Spleen (tissue), 11 donors: ENCODE measurements around the gene ZC3H12D. TPM values are rescaled to one million over a fixed set of nuclear protein-coding genes. Genes with fewer than 3 reads are reported as not detected.

Experiments used
- DNase-seq: peaks from one replicate; pipeline ENCODE4 v3.0.0-alpha.2; 2020
- H3K27ac ChIP-seq, 8 donors: fragments of 200-600 bp; sonication (generic) in 7 of 8; 1 replicate in 4 of 8; 2 replicates in 4 of 8; pipeline versions ENCODE4 v1.5.0 to v1.8.0; 2016 to 2021; ENCODE audit warnings: inconsistent platforms in 4 of 8, mild to moderate bottlenecking in 4 of 8, moderate library complexity in 1 of 8
- H3K27me3 ChIP-seq, 7 donors: fragments of 200-600 bp; sonication (generic) in 6 of 7; replicated peaks in 1 of 7; 1 replicate in 4 of 7; 2 replicates in 3 of 7; pipeline versions ENCODE4 v1.5.0 to v1.8.0; 2016 to 2021; ENCODE audit warnings: inconsistent platforms in 3 of 7, mild to moderate bottlenecking in 1 of 7
- H3K36me3 ChIP-seq, 6 donors: fragments of 200-600 bp; sonication (generic) in 5 of 6; 1 replicate in 4 of 6; 2 replicates in 2 of 6; pipeline versions ENCODE4 v1.5.0 to v1.8.0; 2016 to 2021; ENCODE audit warnings: inconsistent platforms in 2 of 6
- H3K4me1 ChIP-seq, 6 donors: fragments of 200-600 bp; sonication (generic) in 5 of 6; 1 replicate in 3 of 6; 2 replicates in 3 of 6; pipeline versions ENCODE4 v1.5.0 to v1.8.0; 2016 to 2021; ENCODE audit warnings: inconsistent platforms in 3 of 6
- H3K4me3 ChIP-seq, 8 donors: fragments of 200-600 bp; sonication (generic) in 7 of 8; 1 replicate in 4 of 8; 2 replicates in 4 of 8; pipeline versions ENCODE4 v1.5.0 to v1.8.0; 2016 to 2021; ENCODE audit warnings: inconsistent platforms in 4 of 8, mild to moderate bottlenecking in 4 of 8, moderate library complexity in 2 of 8
- H3K9me3 ChIP-seq, 8 donors: fragments of 200-600 bp; sonication (generic) in 7 of 8; 1 replicate in 4 of 8; 2 replicates in 4 of 8; pipeline versions ENCODE4 v1.5.0 to v1.8.0; 2016 to 2021; ENCODE audit warnings: inconsistent platforms in 4 of 8
- POLR2A ChIP-seq, 3 donors: fragments of 450-650 bp; IDR thresholded peaks; one replicate each; pipeline ENCODE4 v1.5.1; 2017; ENCODE audit warnings: antibody characterized with exemption in 3 of 3, mild to moderate bottlenecking in 1 of 3
- POLR2AphosphoS5 ChIP-seq, 3 donors: sonication (generic); formaldehyde crosslinking; IDR thresholded peaks; one replicate each; pipeline ENCODE4 v1.5.1; 2017; ENCODE audit warnings: antibody characterized with exemption in 3 of 3
- whole genome bisulfite sequencing, 5 donors: extraction: QIAGEN DNeasy Blood & Tissue Kit in 3 of 5; methylation state at CpG; one replicate each; pipeline versions ENCODE4 v1.1.5 to v1.1.7; 2013 to 2018; 5-methylcytosine and 5-hydroxymethylcytosine counted together
- intact Hi-C: fragments of 100-400 bp; cut with DNase I; formaldehyde crosslinking; loops from one replicate; pipeline ENCODE4 v1.15.0; 2023; ENCODE audit warnings: low total_unique reads
- polyA plus RNA-seq, 3 donors: library from polyadenylated mRNA; stranded (reverse); fragments of 200-250 nt; gene quantifications; one replicate each; pipeline ENCODE4 v1.2.1, GENCODE V29; 2013
- total RNA-seq, 7 donors: library from RNA; depleted of rRNA in 3 of 7; stranded (reverse); fragments of >200 nt in 3 of 7; fragmentation: NEBNext Ultra II Directional in 4 of 7; extraction: Animal tissue kit (Norgen Biotek cat#: 25700) in 4 of 7; gene quantifications; one replicate each; pipeline versions ENCODE4 v1.1.0 to v1.2.1, GENCODE V29; 2016 to 2021
- TF ChIP-seq, protein P1 (sequence below), 11 experiments: fragments of 200-600 bp in 7 of 11; fragments of 450-650 bp in 4 of 11; sonication (generic) in 4 of 11; IDR thresholded peaks in 8 of 11; conservative IDR thresholded peaks in 3 of 11; 1 replicate in 7 of 11; 2 replicates in 4 of 11; pipeline versions ENCODE4 v1.4.0 to v1.8.0; 2016 to 2021; ENCODE audit warnings: antibody characterized with exemption in 11 of 11, inconsistent platforms in 4 of 11, mild to moderate bottlenecking in 1 of 11
- donor health status: healthy with polysubstance abuse.
- donor health status: DM: no; HTN: no; CAD: no; lungs with moderate emphysema.
- donor health status: DM: no; HTN: no; CAD: no.
- donor health status: Bipolar disorder and iron deficiency.
- donor health status: healthy.
- donor health status: DM: no; HTN: no; CAD: no.
- donor health status: DM: yes; HTN: yes; CAD: no.

The ZC3H12D gene
- total and polyA plus RNA-seq, 10 donors = 15.2 to 38.4 (median 22.8) TPM

GRCh38 chr6:149476789-149477455, 7.9 kb downstream of the ZC3H12D start:
- DNase-seq = peak; percentile 67
- 65 to 76% (median 73%) methylated on average over 6 of the region's 6 CpGs for WGBS, 5 donors
- intact Hi-C loops = no loop called here
- Histone ChIP-seq H3K27me3 (peaks cover 0 to 12% (median 0%) of the 10 kb centered on the region in 7 donors), H3K4me1 (peaks cover 33 to 100% (median 63%) of the 10 kb centered on the region in 6 donors), H3K9me3 (no peaks in the 10 kb centered on the region), H3K36me3 (peaks cover 0 to 14% (median 2%) of the 10 kb centered on the region in 6 donors), H3K27ac (peak overlapping the region in 4 of 8 donors; percentile 0 to 91 (median 48)), H3K4me3 (no peak overlapping the region)
- TF ChIP-seq, protein P1, sequence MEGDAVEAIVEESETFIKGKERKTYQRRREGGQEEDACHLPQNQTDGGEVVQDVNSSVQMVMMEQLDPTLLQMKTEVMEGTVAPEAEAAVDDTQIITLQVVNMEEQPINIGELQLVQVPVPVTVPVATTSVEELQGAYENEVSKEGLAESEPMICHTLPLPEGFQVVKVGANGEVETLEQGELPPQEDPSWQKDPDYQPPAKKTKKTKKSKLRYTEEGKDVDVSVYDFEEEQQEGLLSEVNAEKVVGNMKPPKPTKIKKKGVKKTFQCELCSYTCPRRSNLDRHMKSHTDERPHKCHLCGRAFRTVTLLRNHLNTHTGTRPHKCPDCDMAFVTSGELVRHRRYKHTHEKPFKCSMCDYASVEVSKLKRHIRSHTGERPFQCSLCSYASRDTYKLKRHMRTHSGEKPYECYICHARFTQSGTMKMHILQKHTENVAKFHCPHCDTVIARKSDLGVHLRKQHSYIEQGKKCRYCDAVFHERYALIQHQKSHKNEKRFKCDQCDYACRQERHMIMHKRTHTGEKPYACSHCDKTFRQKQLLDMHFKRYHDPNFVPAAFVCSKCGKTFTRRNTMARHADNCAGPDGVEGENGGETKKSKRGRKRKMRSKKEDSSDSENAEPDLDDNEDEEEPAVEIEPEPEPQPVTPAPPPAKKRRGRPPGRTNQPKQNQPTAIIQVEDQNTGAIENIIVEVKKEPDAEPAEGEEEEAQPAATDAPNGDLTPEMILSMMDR (IDR thresholded peaks at IDR 0.05 in 8 of 11, conservative IDR thresholded peaks at IDR 0.05 in 3 of 11) = no peak
- no peak for TF ChIP-seq POLR2AphosphoS5 (IDR thresholded peaks at IDR 0.05)
- no peak for TF ChIP-seq POLR2A (IDR thresholded peaks at IDR 0.05)

- WGBS, 5 donors = 50 to 77% (median 73%) methylated on average over 14 to 30 of the region's 30 CpGs
- intact Hi-C loops = no loop called here
- H3K9me3 ChIP-seq = no peaks in the 10 kb centered on the region
Measured at GRCh38 chr6:149474108-149474935, 10.5 kb downstream of the ZC3H12D start.

DNA sequence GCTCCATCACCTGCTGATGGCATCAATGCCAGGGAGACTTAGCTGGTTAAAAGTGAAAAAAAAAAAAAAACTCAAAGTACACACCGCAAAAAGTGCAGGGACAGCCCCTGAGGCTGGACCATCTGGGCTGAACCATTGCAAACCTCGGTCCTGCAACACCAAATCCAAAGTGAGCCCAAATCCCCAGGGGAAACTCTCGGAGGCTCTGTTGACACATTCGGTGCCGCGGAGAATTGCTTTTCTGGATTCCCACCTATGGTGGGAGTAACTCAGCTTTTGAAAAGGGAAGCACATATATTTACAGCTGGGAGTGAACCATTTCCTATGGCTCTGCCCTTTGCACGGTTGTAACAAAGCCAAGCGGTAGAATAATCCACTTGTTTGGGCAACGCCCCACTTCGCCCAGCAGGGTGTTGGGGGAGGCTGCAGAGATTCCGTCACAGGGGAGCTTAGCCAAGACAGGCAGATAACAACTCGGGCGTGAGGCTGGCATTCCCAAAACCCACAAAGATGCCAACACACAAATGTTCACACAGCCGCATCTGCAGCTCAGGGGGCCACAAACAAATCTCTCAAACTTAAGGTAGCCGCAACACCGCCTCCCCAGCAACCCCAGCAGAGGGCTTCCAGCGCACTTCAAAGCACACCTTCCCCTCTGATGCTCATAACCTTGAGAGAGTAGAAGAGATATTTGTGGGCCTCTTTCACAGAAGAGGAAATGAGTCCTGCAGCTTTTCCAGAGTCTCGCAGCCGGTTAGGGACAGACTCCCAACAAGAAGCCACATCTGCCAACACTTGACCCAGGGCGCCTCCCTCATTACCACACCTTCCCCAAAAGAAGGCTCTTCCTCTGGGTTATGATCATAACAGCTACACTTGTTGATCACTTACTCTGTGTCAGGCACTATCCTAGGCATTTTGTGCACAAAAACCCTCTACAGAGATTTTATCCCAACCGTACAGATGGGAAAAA, 11.4 kb downstream of the ZC3H12D start:
- Histone ChIP-seq H3K4me3 (peak overlapping the region in 2 of 8 donors; percentile 11 to 51), H3K27me3 (peaks cover 0 to 12% (median 0%) of the 10 kb centered on the region in 7 donors), H3K27ac (peak overlapping the region in 6 of 8 donors; percentile 17 to 90 (median 60)), H3K9me3 (no peaks in the 10 kb centered on the region), H3K36me3 (peaks cover 0 to 35% (median 5%) of the 10 kb centered on the region in 6 donors), H3K4me1 (peaks cover 28 to 100% (median 68%) of the 10 kb centered on the region in 6 donors)
- DNase-seq = peak; percentile 79
- intact Hi-C loops = no loop called here
- WGBS, 5 donors = 40 to 72% (median 56%) methylated on average over 15 to 21 of the region's 21 CpGs
- peak in 1 of 3 donors; percentile 20 for TF ChIP-seq POLR2AphosphoS5 (IDR thresholded peaks at IDR 0.05)
- TF ChIP-seq, protein P1 (IDR thresholded peaks at IDR 0.05 in 8 of 11, conservative IDR thresholded peaks at IDR 0.05 in 3 of 11) = peak in 7 of 11 experiments; percentile 6 to 30 (median 24)
- no peak for TF ChIP-seq POLR2A (IDR thresholded peaks at IDR 0.05)

More at GRCh38 chr6:149474108-149474935, 10.5 kb downstream of the ZC3H12D start:
- Histone ChIP-seq H3K4me3 (peak overlapping the region in 2 of 8 donors; percentile 7 to 51), H3K36me3 (peaks cover 0 to 35% (median 5%) of the 10 kb centered on the region in 6 donors), H3K27ac (peak overlapping the region in 5 of 8 donors; percentile 17 to 90 (median 79)), H3K4me1 (peaks cover 28 to 100% (median 62%) of the 10 kb centered on the region in 6 donors), H3K27me3 (peaks cover 0 to 12% (median 0%) of the 10 kb centered on the region in 7 donors)
- DNase-seq = peak; percentile 80
- TF ChIP-seq POLR2A (IDR thresholded peaks at IDR 0.05) (peak in 1 of 3 donors; percentile 11), POLR2AphosphoS5 (IDR thresholded peaks at IDR 0.05) (peak in 2 of 3 donors; percentile 28 to 73)
- TF ChIP-seq, protein P1 (IDR thresholded peaks at IDR 0.05 in 8 of 11, conservative IDR thresholded peaks at IDR 0.05 in 3 of 11) = no peak
